Trophoblast cell (in vitro differentiated cells and primary cell): ENCODE results near the gene WNT16.

ENCODE experiments used
- DNase-seq, 2 donors: peaks; one replicate each; pipeline ENCODE4 v3.0.0-alpha.2; 2016
- H2AFZ ChIP-seq: 2 replicates; pipeline ENCODE4 v1.6.1; 2013; ENCODE audit warnings: low read length, moderate library complexity, mild to moderate bottlenecking; ENCODE audit not compliant: insufficient read depth, poor library complexity
- H2AK5ac ChIP-seq: 2 replicates; pipeline ENCODE4 v1.6.1; 2013; ENCODE audit warnings: mild to moderate bottlenecking, low read length
- H2BK120ac ChIP-seq: 2 replicates; pipeline ENCODE4 v1.6.1; 2013; ENCODE audit warnings: low read length, mild to moderate bottlenecking, moderate library complexity; ENCODE audit not compliant: insufficient read depth, poor library complexity
- H2BK12ac ChIP-seq: 2 replicates; pipeline ENCODE4 v1.6.1; 2013; ENCODE audit warnings: mild to moderate bottlenecking, low read length, moderate library complexity
- H2BK5ac ChIP-seq: 2 replicates; pipeline ENCODE4 v1.6.1; 2013; ENCODE audit warnings: low read length, low read depth, moderate library complexity, mild to moderate bottlenecking; ENCODE audit not compliant: poor library complexity
- H3K14ac ChIP-seq: 2 replicates; pipeline ENCODE4 v1.6.1; 2013; ENCODE audit warnings: mild to moderate bottlenecking, low read length
- H3K18ac ChIP-seq: 2 replicates; pipeline ENCODE4 v1.6.1; 2013; ENCODE audit warnings: mild to moderate bottlenecking, low read length
- H3K23ac ChIP-seq: 2 replicates; pipeline ENCODE4 v1.6.1; 2013; ENCODE audit warnings: low read length
- H3K27ac ChIP-seq: 2 replicates; pipeline ENCODE4 v1.5.1; 2013; ENCODE audit warnings: low read depth, mild to moderate bottlenecking, inconsistent platforms, low read length, moderate library complexity
- H3K27me3 ChIP-seq: 2 replicates; pipeline ENCODE4 v1.6.1; 2013; ENCODE audit warnings: inconsistent platforms, mild to moderate bottlenecking, low read length, moderate library complexity; ENCODE audit not compliant: insufficient read depth
- H3K36me3 ChIP-seq, 2 experiments: 1 replicate in 1 of 2; 2 replicates in 1 of 2; pipeline ENCODE4 v1.6.1; 2013; ENCODE audit warnings: low read length in 2 of 2, mild to moderate bottlenecking in 2 of 2, moderate library complexity in 1 of 2; ENCODE audit not compliant: insufficient read depth in 2 of 2, control insufficient read depth in 1 of 2
- H3K4ac ChIP-seq: 2 replicates; pipeline ENCODE4 v1.6.1; 2013; ENCODE audit warnings: low read depth, mild to moderate bottlenecking, low read length, moderate library complexity
- H3K4me1 ChIP-seq, 2 experiments: 1 replicate in 1 of 2; 2 replicates in 1 of 2; pipeline ENCODE4 v1.6.1; 2013; ENCODE audit warnings: low read length in 2 of 2, mild to moderate bottlenecking in 2 of 2, moderate library complexity in 1 of 2; ENCODE audit not compliant: insufficient read depth in 2 of 2, control insufficient read depth in 1 of 2
- H3K4me2 ChIP-seq: 2 replicates; pipeline ENCODE4 v1.6.1; 2013; ENCODE audit warnings: inconsistent platforms, mild to moderate bottlenecking, low read length, moderate library complexity
- H3K4me3 ChIP-seq: 2 replicates; pipeline ENCODE4 v1.5.1; 2013; ENCODE audit warnings: mild to moderate bottlenecking, low read depth, low read length, inconsistent platforms
- H3K79me1 ChIP-seq: one replicate; pipeline ENCODE4 v1.6.1; 2013; ENCODE audit warnings: low read length
- H3K79me2 ChIP-seq: 2 replicates; pipeline ENCODE4 v1.6.1; 2013; ENCODE audit warnings: low read length, mild to moderate bottlenecking; ENCODE audit not compliant: control insufficient read depth, insufficient read depth, poor library complexity
- H3K9ac ChIP-seq: 2 replicates; pipeline ENCODE4 v1.6.1; 2013; ENCODE audit warnings: mild to moderate bottlenecking, low read length
- H3K9me3 ChIP-seq: 2 replicates; pipeline ENCODE4 v1.6.1; 2013; ENCODE audit warnings: low read depth, mild to moderate bottlenecking, control low read depth, inconsistent platforms, low read length; ENCODE audit not compliant: insufficient read depth
- H4K12ac ChIP-seq: 2 replicates; pipeline ENCODE4 v1.6.1; 2013; ENCODE audit warnings: low read depth, mild to moderate bottlenecking, low read length, moderate library complexity
- H4K8ac ChIP-seq: 2 replicates; pipeline ENCODE4 v1.6.1; 2013; ENCODE audit warnings: low read depth, mild to moderate bottlenecking, low read length, moderate library complexity
- H4K91ac ChIP-seq: one replicate; pipeline ENCODE4 v1.6.1; 2013; ENCODE audit warnings: low read depth, mild to moderate bottlenecking, low read length, moderate library complexity
- WGBS: extraction: QIAGEN DNeasy Blood & Tissue Kit; methylation state at CpG from one replicate; pipeline ENCODE4 v1.1.7; 2013; ENCODE audit warnings: missing lambda C conversion rate; ENCODE audit not compliant: insufficient read length, insufficient coverage; ENCODE audit errors: extremely low coverage; 5-methylcytosine and 5-hydroxymethylcytosine counted together

The WNT16 gene

GRCh38 chr7:121385056-121385799 is 56.4 kb downstream of the WNT16 start:
- H3K27ac ChIP-seq: no peak overlapping the region
- H3K27me3 ChIP-seq: no peaks in the 10 kb centered on the region
- H4K12ac ChIP-seq: no peak overlapping the region
- no peak overlapping the region for H2BK120ac ChIP-seq
- H4K91ac ChIP-seq: no peak overlapping the region
- H2BK5ac ChIP-seq: no peak overlapping the region
- no peak overlapping the region for H3K14ac ChIP-seq
- no peak overlapping the region for H2AK5ac ChIP-seq
- H3K18ac ChIP-seq: no peak overlapping the region
- no peaks in the 10 kb centered on the region for H3K4me1 ChIP-seq
- WGBS: no CpG with 5 or more reads among the region's 4 CpGs
- peak in 1 of 2 donors; percentile 10 for DNase-seq
- no peaks in the 10 kb centered on the region for H3K79me1 ChIP-seq
- H3K79me2 ChIP-seq: peaks cover 2% of the 10 kb centered on the region
- no peak overlapping the region for H4K8ac ChIP-seq
- no peak overlapping the region for H3K4me3 ChIP-seq
- H3K4me2 ChIP-seq: no peak overlapping the region
- H3K36me3 ChIP-seq: peaks cover 2 to 3% of the 10 kb centered on the region in 2 experiments
- H3K23ac ChIP-seq: no peak overlapping the region
- H2AFZ ChIP-seq: no peak overlapping the region
- no peak overlapping the region for H2BK12ac ChIP-seq
- no peak overlapping the region for H3K4ac ChIP-seq
- H3K9me3 ChIP-seq: no peaks in the 10 kb centered on the region
- H3K9ac ChIP-seq: no peak overlapping the region

GRCh38 chr7:121385800-121386179 is 57.0 kb downstream of the WNT16 start:
- WGBS: no CpG with 5 or more reads among the region's 1 CpG
- peaks cover 2% of the 10 kb centered on the region in 2 experiments for H3K36me3 ChIP-seq
- H4K8ac ChIP-seq: no peak overlapping the region
- peak overlapping the region; percentile 47 for H3K4ac ChIP-seq
- H3K9me3 ChIP-seq: no peaks in the 10 kb centered on the region
- no peaks in the 10 kb centered on the region for H3K27me3 ChIP-seq
- no peak overlapping the region for H2BK5ac ChIP-seq
- peaks cover 2% of the 10 kb centered on the region for H3K79me2 ChIP-seq
- H3K4me2 ChIP-seq: no peak overlapping the region
- no peak overlapping the region for H4K91ac ChIP-seq
- no peaks in the 10 kb centered on the region for H3K4me1 ChIP-seq
- no peak overlapping the region for H2BK120ac ChIP-seq
- DNase-seq: peak; percentile 3 to 11
- H3K4me3 ChIP-seq: no peak overlapping the region
- H3K14ac ChIP-seq: no peak overlapping the region
- H4K12ac ChIP-seq: no peak overlapping the region
- H3K9ac ChIP-seq: no peak overlapping the region
- H2AFZ ChIP-seq: no peak overlapping the region
- no peak overlapping the region for H3K27ac ChIP-seq
- H3K18ac ChIP-seq: no peak overlapping the region
- H2BK12ac ChIP-seq: no peak overlapping the region
- no peaks in the 10 kb centered on the region for H3K79me1 ChIP-seq
- H3K23ac ChIP-seq: no peak overlapping the region
- no peak overlapping the region for H2AK5ac ChIP-seq

GRCh38 chr7:121388950-121389349 is 60.1 kb downstream of the WNT16 start:
- H3K79me2 ChIP-seq: peaks cover 2% of the 10 kb centered on the region
- no peak overlapping the region for H3K4me3 ChIP-seq
- no peak overlapping the region for H4K91ac ChIP-seq
- H2AK5ac ChIP-seq: no peak overlapping the region
- no peak overlapping the region for H2BK120ac ChIP-seq
- no CpG with 5 or more reads among the region's 1 CpG for WGBS
- H3K79me1 ChIP-seq: no peaks in the 10 kb centered on the region
- H2AFZ ChIP-seq: no peak overlapping the region
- no peak overlapping the region for H3K14ac ChIP-seq
- H3K4me1 ChIP-seq: no peaks in the 10 kb centered on the region
- H4K12ac ChIP-seq: no peak overlapping the region
- no peak overlapping the region for H3K27ac ChIP-seq
- no peak overlapping the region for H4K8ac ChIP-seq
- H2BK5ac ChIP-seq: no peak overlapping the region
- no peak overlapping the region for H3K9ac ChIP-seq
- H3K18ac ChIP-seq: no peak overlapping the region
- no peak for DNase-seq
- H3K27me3 ChIP-seq: no peaks in the 10 kb centered on the region
- peaks cover 0 to 2% of the 10 kb centered on the region in 2 experiments for H3K36me3 ChIP-seq
- no peaks in the 10 kb centered on the region for H3K9me3 ChIP-seq
- no peak overlapping the region for H2BK12ac ChIP-seq
- no peak overlapping the region for H3K4ac ChIP-seq
- no peak overlapping the region for H3K4me2 ChIP-seq
- H3K23ac ChIP-seq: no peak overlapping the region

GRCh38 chr7:121390109-121390508 is 61.3 kb downstream of the WNT16 start:
- Histone ChIP-seq H2AFZ (no peak overlapping the region), H4K8ac (no peak overlapping the region), H3K23ac (no peak overlapping the region), H3K79me2 (no peaks in the 10 kb centered on the region), H3K36me3 (peaks cover 0 to 2% of the 10 kb centered on the region in 2 experiments), H4K12ac (no peak overlapping the region), H3K4me1 (peaks cover 0 to 2% of the 10 kb centered on the region in 2 experiments), H3K4ac (no peak overlapping the region), H2BK5ac (no peak overlapping the region), H3K4me3 (no peak overlapping the region), H2BK120ac (no peak overlapping the region), H2BK12ac (no peak overlapping the region), H3K9ac (no peak overlapping the region), H3K4me2 (no peak overlapping the region), H2AK5ac (no peak overlapping the region), H3K79me1 (no peaks in the 10 kb centered on the region), H3K27ac (no peak overlapping the region), H3K27me3 (no peaks in the 10 kb centered on the region), H3K14ac (no peak overlapping the region), H3K9me3 (no peaks in the 10 kb centered on the region), H3K18ac (no peak overlapping the region), H4K91ac (no peak overlapping the region)
- no peak for DNase-seq
